ENCODE data around the gene NRSN1.

The NRSN1 gene

GRCh38 chr6:24194978-24195700 lies 69.1 kb downstream of the NRSN1 start:
- DNase-seq (ENCODE audit: low read depth in 1 of 2, low spot score in 1 of 2), result no peak
- in situ Hi-C loops (cut with HindIII; ENCODE audit: low pct_unique_long_range_greater_than_20kb, low sequenced_read_pairs), result no loop called here
- no peak for TF ChIP-seq JUND (IDR thresholded peaks at IDR 0.05; ENCODE audit: low read depth)

GRCh38 chr6:24195836-24196597 lies 70.0 kb downstream of the NRSN1 start:
- DNase-seq (ENCODE audit: low read depth in 1 of 2, low spot score in 1 of 2), result no peak
- TF ChIP-seq JUND (IDR thresholded peaks at IDR 0.05; ENCODE audit: low read depth), result no peak
- in situ Hi-C loops (cut with HindIII; ENCODE audit: low pct_unique_long_range_greater_than_20kb, low sequenced_read_pairs), result no loop called here

Measured in T47D (cell line).